ENCODE data around the gene MTOR.

Gene MTOR

GRCh38 chr1:11145741-11146140, 116.6 kb downstream of the MTOR start:
- H3K9me3 ChIP-seq (ENCODE audit: control insufficient read depth, low read length): no peaks in the 10 kb centered on the region
- no peak overlapping the region for H2AFZ ChIP-seq
- no peak overlapping the region for H3K27ac ChIP-seq
- TF ChIP-seq CTCF (IDR thresholded peaks at IDR 0.05): no peak
- no peak overlapping the region for H3K4me2 ChIP-seq (ENCODE audit: low read length)
- no peak overlapping the region for H3K9ac ChIP-seq
- no peaks in the 10 kb centered on the region for H3K4me1 ChIP-seq
- no peak overlapping the region for H3K4me3 ChIP-seq (ENCODE audit: low read depth, low read length)
- no peaks in the 10 kb centered on the region for H3K79me2 ChIP-seq
- no peaks in the 10 kb centered on the region for H3K27me3 ChIP-seq (ENCODE audit: control insufficient read depth, insufficient read depth, low read length)
- no peaks in the 10 kb centered on the region for H3K36me3 ChIP-seq (ENCODE audit: control insufficient read depth, insufficient read depth, low read length)

DNA sequence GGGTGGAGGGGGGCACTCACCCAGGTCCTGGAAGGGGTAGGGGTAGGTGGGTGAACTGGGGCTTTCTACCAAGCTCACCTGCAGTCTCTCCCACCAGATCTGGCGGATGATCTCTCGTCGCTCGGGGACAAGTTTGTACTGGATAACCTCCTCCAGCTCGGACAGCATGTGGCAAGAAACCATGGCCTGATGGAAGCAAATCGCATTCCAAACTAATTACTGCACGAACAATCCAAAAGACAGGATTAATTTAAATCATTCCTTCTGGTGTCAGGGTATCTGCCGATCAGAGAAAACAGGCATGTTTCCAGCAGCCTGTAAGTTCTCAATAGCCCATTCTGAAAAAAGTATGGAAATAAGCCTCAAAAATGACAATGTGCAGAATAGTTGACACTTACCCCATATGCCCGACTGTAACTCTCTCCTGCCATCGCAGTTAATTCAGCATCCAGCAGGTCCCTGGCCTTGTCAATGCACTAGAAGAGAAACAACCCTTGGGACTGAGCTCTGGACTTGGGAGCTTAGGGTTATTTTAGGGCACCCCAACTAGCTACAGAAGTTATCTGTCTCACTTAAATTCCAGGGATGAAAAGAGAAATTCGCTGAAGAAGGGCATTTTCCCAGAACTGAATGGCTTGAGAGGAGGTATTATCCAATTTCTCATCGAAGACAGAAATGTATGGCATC, 117.6 kb downstream of the MTOR start:
- Histone ChIP-seq H2AFZ (no peak overlapping the region), H3K79me2 (no peaks in the 10 kb centered on the region), H3K9me3 (ENCODE audit: control insufficient read depth, low read length) (no peaks in the 10 kb centered on the region), H3K4me2 (ENCODE audit: low read length) (no peak overlapping the region), H3K9ac (no peak overlapping the region), H3K36me3 (ENCODE audit: control insufficient read depth, insufficient read depth, low read length) (no peaks in the 10 kb centered on the region), H3K4me3 (ENCODE audit: low read depth, low read length) (no peak overlapping the region), H3K4me1 (no peaks in the 10 kb centered on the region), H3K27ac (no peak overlapping the region), H3K27me3 (ENCODE audit: control insufficient read depth, insufficient read depth, low read length) (no peaks in the 10 kb centered on the region)
- TF ChIP-seq CTCF (IDR thresholded peaks at IDR 0.05): no peak

DNA sequence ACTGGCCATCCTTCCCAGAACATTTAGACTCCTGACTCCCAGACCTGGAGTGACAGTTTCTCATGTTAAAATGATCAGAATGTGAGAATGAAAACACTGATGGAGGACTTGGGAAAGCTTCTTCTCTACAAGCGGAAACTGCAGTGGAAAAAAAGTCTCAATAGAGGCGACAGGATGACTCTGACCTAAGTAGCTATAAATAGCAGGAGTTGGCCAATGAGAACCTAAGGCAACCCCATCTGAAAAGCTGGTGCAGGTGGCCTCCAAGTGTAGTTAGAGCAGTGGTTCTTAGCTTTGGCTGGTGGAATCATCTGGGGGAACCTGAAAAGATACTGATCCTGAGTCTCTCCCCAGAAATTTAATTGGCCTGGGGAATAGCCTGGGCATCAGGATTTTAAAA, 118.4 kb downstream of the MTOR start:
- Histone ChIP-seq H3K79me2 (no peaks in the 10 kb centered on the region), H2AFZ (no peak overlapping the region), H3K36me3 (ENCODE audit: control insufficient read depth, insufficient read depth, low read length) (no peaks in the 10 kb centered on the region), H3K9ac (no peak overlapping the region), H3K4me1 (no peaks in the 10 kb centered on the region), H3K27ac (no peak overlapping the region), H3K4me3 (ENCODE audit: low read depth, low read length) (no peak overlapping the region), H3K4me2 (ENCODE audit: low read length) (no peak overlapping the region), H3K9me3 (ENCODE audit: control insufficient read depth, low read length) (no peaks in the 10 kb centered on the region), H3K27me3 (ENCODE audit: control insufficient read depth, insufficient read depth, low read length) (no peaks in the 10 kb centered on the region)
- TF ChIP-seq CTCF (IDR thresholded peaks at IDR 0.05): no peak

- TF ChIP-seq CTCF (IDR thresholded peaks at IDR 0.05): no peak
- no peaks in the 10 kb centered on the region for H3K4me1 ChIP-seq
- H3K4me2 ChIP-seq (ENCODE audit: low read length): no peak overlapping the region
- no peaks in the 10 kb centered on the region for H3K36me3 ChIP-seq (ENCODE audit: control insufficient read depth, insufficient read depth, low read length)
- no peaks in the 10 kb centered on the region for H3K9me3 ChIP-seq (ENCODE audit: control insufficient read depth, low read length)
- no peak overlapping the region for H3K4me3 ChIP-seq (ENCODE audit: low read depth, low read length)
- no peak overlapping the region for H3K27ac ChIP-seq
- no peaks in the 10 kb centered on the region for H3K79me2 ChIP-seq
- H2AFZ ChIP-seq: no peak overlapping the region
- H3K9ac ChIP-seq: no peak overlapping the region
- no peaks in the 10 kb centered on the region for H3K27me3 ChIP-seq (ENCODE audit: control insufficient read depth, insufficient read depth, low read length)
Measured at GRCh38 chr1:11143401-11143800, 119.0 kb downstream of the MTOR start.

Data from parathyroid adenoma (tissue), 2 donors.